Esophagus squamous epithelium (tissue), 5 donors: Measurements from ENCODE around the gene SERTAD4. TPM values are rescaled to one million over a fixed set of nuclear protein-coding genes. Genes with fewer than 3 reads are reported as not detected.

Source experiments
- DNase-seq: peaks from one replicate; lab custom pipeline; 2025; lab: John Stamatoyannopoulos, UW
- H3K27ac ChIP-seq, 4 donors: fragments of 200-600 bp; sonication (generic); one replicate each; pipeline ENCODE4 v1.5.1; 2016 to 2019; ENCODE audit warnings: mild to moderate bottlenecking in 1 of 4
- H3K27me3 ChIP-seq, 4 donors: fragments of 200-600 bp; sonication (generic); 1 replicate in 3 of 4; 2 replicates in 1 of 4; pipeline versions ENCODE4 v1.5.1 to v1.6.0; 2017 to 2021; ENCODE audit warnings: antibody characterized with exemption in 1 of 4
- H3K36me3 ChIP-seq, 3 donors: fragments of 200-600 bp; sonication (generic); one replicate each; pipeline ENCODE4 v1.5.1; 2016 to 2019
- H3K4me1 ChIP-seq, 3 donors: fragments of 200-600 bp; sonication (generic); one replicate each; pipeline ENCODE4 v1.5.1; 2017 to 2019
- H3K4me3 ChIP-seq, 4 donors: fragments of 200-600 bp; sonication (generic); 1 replicate in 3 of 4; 2 replicates in 1 of 4; pipeline ENCODE4 v1.5.1; 2016 to 2019; ENCODE audit warnings: mild to moderate bottlenecking in 2 of 4, moderate library complexity in 1 of 4
- H3K9me3 ChIP-seq, 3 donors: fragments of 200-600 bp; sonication (generic); one replicate each; pipeline ENCODE4 v1.5.1; 2016 to 2019
- CTCF ChIP-seq, 6 experiments: fragments of 450-650 bp in 4 of 6; fragments of 200-600 bp in 2 of 6; sonication (generic) in 2 of 6; IDR thresholded peaks; one replicate each; pipeline ENCODE4 v1.5.1; 2016 to 2019; ENCODE audit warnings: antibody characterized with exemption in 6 of 6, mild to moderate bottlenecking in 4 of 6, moderate library complexity in 4 of 6
- POLR2A ChIP-seq, 4 donors: fragments of 450-650 bp; IDR thresholded peaks; one replicate each; pipeline ENCODE4 v1.6.1; 2017; ENCODE audit warnings: antibody characterized with exemption in 4 of 4, mild to moderate bottlenecking in 4 of 4, moderate library complexity in 3 of 4
- WGBS, 2 donors: methylation state at CpG; one replicate each; pipeline ENCODE4 v1.1.5; 2018; 5-methylcytosine and 5-hydroxymethylcytosine counted together
- intact Hi-C: fragments of 100-400 bp; cut with DNase I; formaldehyde crosslinking; loops from one replicate; pipeline ENCODE4 v1.15.0; 2022
- total RNA-seq, 4 donors: library from RNA; depleted of rRNA; stranded (reverse); fragments of >200 nt; gene quantifications; one replicate each; pipeline ENCODE4 v1.1.0, GENCODE V29; 2016
- donor health status: DM: yes; HTN: yes; CAD: no.

SERTAD4 gene
- total RNA-seq, 4 donors from 2014 or later: 6.9 to 16.8 (median 11.5) TPM

- Histone ChIP-seq H3K27me3 (no peaks in the 10 kb centered on the region), H3K9me3 (no peaks in the 10 kb centered on the region), H3K4me3 (no peak overlapping the region), H3K36me3 (no peaks in the 10 kb centered on the region), H3K27ac (no peak overlapping the region), H3K4me1 (peaks cover 12 to 17% (median 12%) of the 10 kb centered on the region in 3 donors)
- 53 to 62% methylated on average over 4 of the region's 4 CpGs for WGBS, 2 donors
- no peak for DNase-seq
- no peak for TF ChIP-seq CTCF (IDR thresholded peaks at IDR 0.05)
- no peak for TF ChIP-seq POLR2A (IDR thresholded peaks at IDR 0.05)
- intact Hi-C loops: no loop called here
Measured at GRCh38 chr1:210288116-210288515, 55.5 kb downstream of the SERTAD4 start.

GRCh38 chr1:210289248-210289647 lies 56.7 kb downstream of the SERTAD4 start:
- H3K4me3 ChIP-seq: no peak overlapping the region
- no peaks in the 10 kb centered on the region for H3K27me3 ChIP-seq
- WGBS, 2 donors: 83% methylated on average over 3 to 4 of the region's 4 CpGs
- intact Hi-C loops: no loop called here
- H3K9me3 ChIP-seq: no peaks in the 10 kb centered on the region
- TF ChIP-seq CTCF (IDR thresholded peaks at IDR 0.05): no peak
- TF ChIP-seq POLR2A (IDR thresholded peaks at IDR 0.05): no peak
- H3K27ac ChIP-seq: no peak overlapping the region
- no peaks in the 10 kb centered on the region for H3K36me3 ChIP-seq
- peaks cover 16 to 29% (median 17%) of the 10 kb centered on the region in 3 donors for H3K4me1 ChIP-seq
- no peak for DNase-seq

- no peak for TF ChIP-seq POLR2A (IDR thresholded peaks at IDR 0.05)
- TF ChIP-seq CTCF (IDR thresholded peaks at IDR 0.05): no peak
- DNase-seq: no peak
- Histone ChIP-seq H3K27ac (peak overlapping the region in 2 of 4 donors; percentile 81 to 86), H3K4me3 (no peak overlapping the region), H3K4me1 (peaks cover 31 to 48% (median 36%) of the 10 kb centered on the region in 3 donors), H3K9me3 (no peaks in the 10 kb centered on the region), H3K27me3 (no peaks in the 10 kb centered on the region), H3K36me3 (no peaks in the 10 kb centered on the region)
- intact Hi-C loops: no loop called here
- WGBS, 2 donors: 63 to 68% methylated on average over 7 to 8 of the region's 8 CpGs
Measured at GRCh38 chr1:210291081-210291764, 58.6 kb downstream of the SERTAD4 start.

GRCh38 chr1:210291786-210292230 lies 59.2 kb downstream of the SERTAD4 start:
- Histone ChIP-seq H3K9me3 (no peaks in the 10 kb centered on the region), H3K27ac (peak overlapping the region; percentile 67 to 86 (median 78)), H3K27me3 (no peaks in the 10 kb centered on the region), H3K4me1 (peaks cover 31 to 52% (median 36%) of the 10 kb centered on the region in 3 donors), H3K4me3 (peak overlapping the region; percentile 42 to 65 (median 53)), H3K36me3 (no peaks in the 10 kb centered on the region)
- intact Hi-C loops: no loop called here
- no peak for TF ChIP-seq POLR2A (IDR thresholded peaks at IDR 0.05)
- no peak for TF ChIP-seq CTCF (IDR thresholded peaks at IDR 0.05)
- DNase-seq: no peak
- 36 to 48% methylated on average over 8 to 9 of the region's 9 CpGs for WGBS, 2 donors

- H3K36me3 ChIP-seq: no peaks in the 10 kb centered on the region
- intact Hi-C loops: no loop called here
- WGBS, 2 donors: 3 to 11% methylated on average over 3 to 19 of the region's 56 CpGs
- H3K27me3 ChIP-seq: no peaks in the 10 kb centered on the region
- peak overlapping the region; percentile 67 to 86 (median 78) for H3K27ac ChIP-seq
- peaks cover 31 to 52% (median 36%) of the 10 kb centered on the region in 3 donors for H3K4me1 ChIP-seq
- DNase-seq: no peak
- TF ChIP-seq CTCF (IDR thresholded peaks at IDR 0.05) (peak in 5 of 6 experiments; percentile 25 to 52 (median 25)), POLR2A (IDR thresholded peaks at IDR 0.05) (no peak)
- no peaks in the 10 kb centered on the region for H3K9me3 ChIP-seq
- peak overlapping the region; percentile 42 to 65 (median 53) for H3K4me3 ChIP-seq
Measured at GRCh38 chr1:210292231-210292871, 59.8 kb downstream of the SERTAD4 start.
